ENCODE measurements around the gene RPL32. TPM values are rescaled to one million over a fixed set of nuclear protein-coding genes. Genes with fewer than 3 reads are reported as not detected.

Gene RPL32
- total RNA-seq, 4 donors from 2014 or later: 510 to 893 (median 747) TPM

DNA sequence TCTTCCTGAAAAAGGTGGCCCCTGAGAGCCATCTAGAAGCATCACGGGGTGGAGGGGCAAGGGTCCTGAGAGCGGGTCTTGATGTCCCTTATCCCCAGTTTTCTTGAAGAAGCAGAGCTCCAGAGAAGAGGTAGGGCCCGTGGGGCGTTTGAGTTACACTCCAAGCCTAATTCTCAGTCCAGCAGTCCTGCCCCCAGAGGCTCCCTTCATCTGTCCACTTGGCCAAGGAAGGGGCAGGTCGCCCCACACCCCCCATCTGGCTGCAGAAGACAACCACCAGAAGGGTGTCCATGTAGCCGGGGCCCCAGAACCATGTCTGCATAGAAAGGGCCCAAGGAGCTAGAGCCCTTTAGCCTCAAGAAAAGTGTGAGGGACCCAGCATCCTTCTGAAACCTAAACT lies 25.5 kb upstream of the RPL32 start:
- peaks cover 0 to 8% (median 0%) of the 10 kb centered on the region in 4 donors for H3K9me3 ChIP-seq
- TF ChIP-seq POLR2A (IDR thresholded peaks at IDR 0.05) (no peak), EP300 (IDR thresholded peaks at IDR 0.05) (no peak)
- H3K4me1 ChIP-seq: peaks cover 2 to 17% (median 10%) of the 10 kb centered on the region in 4 donors
- WGBS, 2 donors: 85 to 93% methylated on average over 4 to 6 of the region's 6 CpGs
- no peak for DNase-seq (ENCODE audit: low spot score in 2 of 2)
- H3K27me3 ChIP-seq: no peaks in the 10 kb centered on the region
- H3K36me3 ChIP-seq: no peaks in the 10 kb centered on the region
- no peak overlapping the region for H3K27ac ChIP-seq
- no peak overlapping the region for H3K4me3 ChIP-seq

DNA sequence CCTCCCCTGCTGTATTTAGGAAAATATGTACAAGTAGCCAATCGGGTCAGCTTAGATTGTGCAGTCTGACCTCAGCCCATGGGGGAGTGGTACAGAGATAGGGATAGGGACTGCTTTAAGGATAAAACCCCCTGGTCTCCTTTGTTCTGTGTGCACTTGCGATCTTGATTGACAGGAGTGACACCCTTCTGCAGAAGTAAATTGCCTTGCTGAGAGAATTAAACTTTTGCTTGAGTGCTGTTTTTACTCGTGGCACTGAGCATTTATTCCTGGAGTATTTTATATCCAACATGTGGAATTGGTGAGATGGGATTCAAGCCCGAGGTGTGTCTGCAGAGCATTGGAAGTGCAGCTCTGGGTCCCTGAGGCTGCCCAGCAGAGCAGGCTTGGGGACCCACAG lies 23.9 kb upstream of the RPL32 start:
- H3K4me1 ChIP-seq: peaks cover 2 to 15% (median 10%) of the 10 kb centered on the region in 4 donors
- no peaks in the 10 kb centered on the region for H3K36me3 ChIP-seq
- H3K4me3 ChIP-seq: no peak overlapping the region
- no peak for DNase-seq (ENCODE audit: low spot score in 2 of 2)
- TF ChIP-seq EP300 (IDR thresholded peaks at IDR 0.05): no peak
- TF ChIP-seq, protein P1, sequence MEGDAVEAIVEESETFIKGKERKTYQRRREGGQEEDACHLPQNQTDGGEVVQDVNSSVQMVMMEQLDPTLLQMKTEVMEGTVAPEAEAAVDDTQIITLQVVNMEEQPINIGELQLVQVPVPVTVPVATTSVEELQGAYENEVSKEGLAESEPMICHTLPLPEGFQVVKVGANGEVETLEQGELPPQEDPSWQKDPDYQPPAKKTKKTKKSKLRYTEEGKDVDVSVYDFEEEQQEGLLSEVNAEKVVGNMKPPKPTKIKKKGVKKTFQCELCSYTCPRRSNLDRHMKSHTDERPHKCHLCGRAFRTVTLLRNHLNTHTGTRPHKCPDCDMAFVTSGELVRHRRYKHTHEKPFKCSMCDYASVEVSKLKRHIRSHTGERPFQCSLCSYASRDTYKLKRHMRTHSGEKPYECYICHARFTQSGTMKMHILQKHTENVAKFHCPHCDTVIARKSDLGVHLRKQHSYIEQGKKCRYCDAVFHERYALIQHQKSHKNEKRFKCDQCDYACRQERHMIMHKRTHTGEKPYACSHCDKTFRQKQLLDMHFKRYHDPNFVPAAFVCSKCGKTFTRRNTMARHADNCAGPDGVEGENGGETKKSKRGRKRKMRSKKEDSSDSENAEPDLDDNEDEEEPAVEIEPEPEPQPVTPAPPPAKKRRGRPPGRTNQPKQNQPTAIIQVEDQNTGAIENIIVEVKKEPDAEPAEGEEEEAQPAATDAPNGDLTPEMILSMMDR (IDR thresholded peaks at IDR 0.05): no peak
- no peak for TF ChIP-seq POLR2A (IDR thresholded peaks at IDR 0.05)
- 91 to 92% methylated on average over 4 of the region's 4 CpGs for WGBS, 2 donors
- no peaks in the 10 kb centered on the region for H3K27me3 ChIP-seq
- H3K27ac ChIP-seq: no peak overlapping the region
- H3K9me3 ChIP-seq: peaks cover 0 to 8% (median 0%) of the 10 kb centered on the region in 4 donors

DNA sequence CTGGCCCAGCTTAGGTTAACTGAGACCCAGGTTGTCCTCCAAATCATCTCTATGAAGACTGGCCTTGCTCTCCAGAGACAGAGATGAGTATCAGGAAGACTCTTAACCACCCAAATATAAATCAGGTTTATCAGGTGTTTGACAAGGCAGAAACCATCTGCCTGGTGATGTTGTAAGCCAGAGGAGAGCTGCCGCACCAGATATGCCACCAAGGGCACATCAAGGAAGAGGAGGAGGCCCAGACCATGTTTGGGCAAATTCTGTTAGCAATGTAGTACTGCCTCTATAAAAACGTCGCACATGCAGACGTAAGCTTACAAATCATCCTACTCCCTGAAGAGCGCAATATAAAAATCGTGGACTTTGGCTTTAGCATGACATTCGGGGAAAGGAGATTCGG lies 21.0 kb upstream of the RPL32 start:
- no peaks in the 10 kb centered on the region for H3K4me1 ChIP-seq
- no peak overlapping the region for H3K4me3 ChIP-seq
- H3K36me3 ChIP-seq: no peaks in the 10 kb centered on the region
- no peak for DNase-seq (ENCODE audit: low spot score in 2 of 2)
- TF ChIP-seq, protein P1 (IDR thresholded peaks at IDR 0.05): no peak
- no peak for TF ChIP-seq EP300 (IDR thresholded peaks at IDR 0.05)
- TF ChIP-seq POLR2A (IDR thresholded peaks at IDR 0.05): no peak
- H3K9me3 ChIP-seq: peaks cover 0 to 8% (median 0%) of the 10 kb centered on the region in 4 donors
- H3K27me3 ChIP-seq: no peaks in the 10 kb centered on the region
- WGBS, 2 donors: 93 to 95% methylated on average over 8 of the region's 8 CpGs
- no peak overlapping the region for H3K27ac ChIP-seq

DNA sequence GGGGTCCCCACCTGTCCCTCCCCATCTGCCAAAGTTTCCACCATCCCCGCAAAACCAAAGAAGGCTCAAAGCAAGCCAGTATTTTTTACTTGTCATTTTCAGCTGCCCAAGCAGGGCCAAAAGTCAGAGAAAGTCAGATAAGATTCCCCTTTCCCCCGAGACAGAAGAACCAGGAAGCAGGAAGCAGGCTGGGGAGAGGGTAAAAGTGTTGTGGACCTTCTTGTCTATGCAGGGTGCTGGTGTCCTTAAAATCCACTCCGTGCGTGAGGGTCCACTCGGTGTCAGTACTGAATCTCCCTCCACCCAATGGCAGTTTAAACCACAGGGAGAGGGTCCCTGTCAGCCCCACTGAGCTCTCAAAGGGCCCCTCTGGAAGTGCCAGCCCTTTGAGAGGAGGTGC lies 20.2 kb upstream of the RPL32 start:
- TF ChIP-seq EP300 (IDR thresholded peaks at IDR 0.05) (no peak), POLR2A (IDR thresholded peaks at IDR 0.05) (no peak)
- TF ChIP-seq, protein P1 (IDR thresholded peaks at IDR 0.05): no peak
- Histone ChIP-seq H3K27ac (peak overlapping the region in 1 of 4 donors; percentile 50), H3K36me3 (no peaks in the 10 kb centered on the region), H3K4me1 (no peaks in the 10 kb centered on the region), H3K4me3 (no peak overlapping the region), H3K27me3 (no peaks in the 10 kb centered on the region), H3K9me3 (peaks cover 0 to 8% (median 0%) of the 10 kb centered on the region in 4 donors)
- 59 to 80% methylated on average over 5 of the region's 5 CpGs for WGBS, 2 donors
- no peak for DNase-seq (ENCODE audit: low spot score in 2 of 2)

DNA sequence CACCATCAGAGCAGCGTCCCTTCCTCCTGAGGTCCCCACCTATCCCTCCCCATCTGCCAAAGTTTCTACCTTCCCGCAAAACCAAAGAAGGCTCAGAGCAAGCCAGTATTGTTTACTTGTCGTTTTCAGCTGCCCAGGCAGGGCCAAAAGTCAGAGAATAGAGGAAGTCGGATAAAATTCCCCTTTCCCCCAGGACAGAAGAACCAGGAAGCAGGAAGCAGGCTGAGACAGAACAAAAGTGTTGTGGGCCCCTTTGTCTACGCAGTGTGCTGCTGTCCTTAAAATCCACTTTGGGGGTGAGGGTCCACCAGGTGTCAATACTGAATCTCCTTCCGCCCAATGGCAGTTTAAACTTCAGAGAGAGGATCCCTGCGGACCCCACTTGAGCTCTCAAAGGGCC lies 18.5 kb upstream of the RPL32 start:
- Histone ChIP-seq H3K4me3 (no peak overlapping the region), H3K27me3 (no peaks in the 10 kb centered on the region), H3K4me1 (no peaks in the 10 kb centered on the region), H3K9me3 (no peaks in the 10 kb centered on the region), H3K27ac (no peak overlapping the region), H3K36me3 (no peaks in the 10 kb centered on the region)
- no peak for TF ChIP-seq EP300 (IDR thresholded peaks at IDR 0.05)
- 52 to 72% methylated on average over 5 to 7 of the region's 7 CpGs for WGBS, 2 donors
- no peak for DNase-seq (ENCODE audit: low spot score in 2 of 2)

DNA sequence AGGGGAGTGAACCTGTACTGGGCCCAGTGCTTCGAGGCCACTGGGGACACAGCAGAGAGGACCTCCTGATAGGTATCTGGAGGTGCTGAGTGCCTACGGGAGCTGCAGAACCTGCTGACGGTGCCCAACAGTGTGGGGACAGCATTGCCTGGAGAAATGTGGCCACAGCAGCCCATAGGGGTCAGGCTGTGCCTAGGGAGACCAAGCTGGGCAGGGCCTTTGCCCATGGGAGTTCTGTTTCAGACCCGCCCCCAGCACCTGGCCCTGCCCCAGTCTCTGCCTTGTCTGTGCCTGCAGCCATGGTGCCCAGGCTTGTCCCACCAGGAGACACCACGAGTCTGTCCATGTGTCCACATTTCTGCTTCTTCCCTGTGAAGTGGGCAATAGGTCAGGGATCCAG lies 15.3 kb upstream of the RPL32 start:
- no peaks in the 10 kb centered on the region for H3K36me3 ChIP-seq
- H3K4me3 ChIP-seq: no peak overlapping the region
- no peaks in the 10 kb centered on the region for H3K27me3 ChIP-seq
- DNase-seq (ENCODE audit: low spot score in 2 of 2): no peak
- TF ChIP-seq EP300 (IDR thresholded peaks at IDR 0.05) (no peak), POLR2A (IDR thresholded peaks at IDR 0.05) (no peak)
- TF ChIP-seq, protein P1 (IDR thresholded peaks at IDR 0.05): no peak
- WGBS, 2 donors: 83 to 94% methylated on average over 4 of the region's 5 CpGs
- H3K4me1 ChIP-seq: no peaks in the 10 kb centered on the region
- no peaks in the 10 kb centered on the region for H3K9me3 ChIP-seq
- no peak overlapping the region for H3K27ac ChIP-seq
